ENCODE results near the gene EML4.

DNA sequence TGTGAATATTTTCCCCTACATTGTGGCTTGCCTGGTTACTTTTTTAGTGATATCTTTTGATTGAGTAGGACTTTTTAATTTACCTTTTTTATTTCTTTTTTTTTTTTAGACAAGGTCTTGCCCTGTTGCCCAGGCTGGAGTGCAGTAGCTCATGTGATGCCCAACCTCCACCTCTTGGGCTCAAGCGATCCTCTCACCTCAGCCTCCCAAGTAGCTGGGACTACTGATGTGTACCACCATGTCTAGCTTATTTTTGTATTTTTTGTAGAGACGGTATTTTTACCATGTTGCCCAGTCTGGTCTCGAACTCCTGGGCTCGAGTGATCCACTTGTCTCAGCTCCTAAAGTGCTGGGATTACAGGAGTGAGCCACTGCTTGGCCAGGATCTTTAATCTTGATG is 25.3 kb downstream of the EML4 start:
- TF ChIP-seq, protein P1, sequence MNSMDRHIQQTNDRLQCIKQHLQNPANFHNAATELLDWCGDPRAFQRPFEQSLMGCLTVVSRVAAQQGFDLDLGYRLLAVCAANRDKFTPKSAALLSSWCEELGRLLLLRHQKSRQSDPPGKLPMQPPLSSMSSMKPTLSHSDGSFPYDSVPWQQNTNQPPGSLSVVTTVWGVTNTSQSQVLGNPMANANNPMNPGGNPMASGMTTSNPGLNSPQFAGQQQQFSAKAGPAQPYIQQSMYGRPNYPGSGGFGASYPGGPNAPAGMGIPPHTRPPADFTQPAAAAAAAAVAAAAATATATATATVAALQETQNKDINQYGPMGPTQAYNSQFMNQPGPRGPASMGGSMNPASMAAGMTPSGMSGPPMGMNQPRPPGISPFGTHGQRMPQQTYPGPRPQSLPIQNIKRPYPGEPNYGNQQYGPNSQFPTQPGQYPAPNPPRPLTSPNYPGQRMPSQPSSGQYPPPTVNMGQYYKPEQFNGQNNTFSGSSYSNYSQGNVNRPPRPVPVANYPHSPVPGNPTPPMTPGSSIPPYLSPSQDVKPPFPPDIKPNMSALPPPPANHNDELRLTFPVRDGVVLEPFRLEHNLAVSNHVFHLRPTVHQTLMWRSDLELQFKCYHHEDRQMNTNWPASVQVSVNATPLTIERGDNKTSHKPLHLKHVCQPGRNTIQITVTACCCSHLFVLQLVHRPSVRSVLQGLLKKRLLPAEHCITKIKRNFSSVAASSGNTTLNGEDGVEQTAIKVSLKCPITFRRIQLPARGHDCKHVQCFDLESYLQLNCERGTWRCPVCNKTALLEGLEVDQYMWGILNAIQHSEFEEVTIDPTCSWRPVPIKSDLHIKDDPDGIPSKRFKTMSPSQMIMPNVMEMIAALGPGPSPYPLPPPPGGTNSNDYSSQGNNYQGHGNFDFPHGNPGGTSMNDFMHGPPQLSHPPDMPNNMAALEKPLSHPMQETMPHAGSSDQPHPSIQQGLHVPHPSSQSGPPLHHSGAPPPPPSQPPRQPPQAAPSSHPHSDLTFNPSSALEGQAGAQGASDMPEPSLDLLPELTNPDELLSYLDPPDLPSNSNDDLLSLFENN (IDR thresholded peaks at IDR 0.05; ENCODE audit: low read depth in 2 of 2, low read length in 2 of 2) = no peak
- TF ChIP-seq U2AF2 (optimal IDR thresholded peaks at IDR 0.05; ENCODE audit: low read depth, low read length) = no peak
- TF ChIP-seq, protein P2, sequence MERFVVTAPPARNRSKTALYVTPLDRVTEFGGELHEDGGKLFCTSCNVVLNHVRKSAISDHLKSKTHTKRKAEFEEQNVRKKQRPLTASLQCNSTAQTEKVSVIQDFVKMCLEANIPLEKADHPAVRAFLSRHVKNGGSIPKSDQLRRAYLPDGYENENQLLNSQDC (CRISPR knock-in tag; IDR thresholded peaks at IDR 0.05) = no peak
